Right lobe of liver (tissue), 4 donors: Measurements from ENCODE around the gene UBALD2.

Source experiments
- CTCF ChIP-seq, 4 donors: fragments of 200-600 bp in 3 of 4; fragments of 450-650 bp in 1 of 4; IDR thresholded peaks; one replicate each; pipeline versions ENCODE4 v1.5.1 to v1.8.0; 2016 to 2022; ENCODE audit warnings: antibody characterized with exemption in 4 of 4, mild to moderate bottlenecking in 2 of 4
- POLR2A ChIP-seq: fragments of 450-650 bp; IDR thresholded peaks from one replicate; pipeline ENCODE4 v1.6.1; 2017; ENCODE audit warnings: antibody characterized with exemption, mild to moderate bottlenecking
- donor health status: DM: no; HTN: no; CAD: no.
- donor health status: DM: no; HTN: no; CAD: no.
- donor health status: DM: no; HTN: yes; CAD: no.

- TF ChIP-seq POLR2A = no peak
- TF ChIP-seq CTCF (IDR thresholded peaks at IDR 0.05) = no peak
Observed at GRCh38 chr17:76274112-76274956, 9.2 kb downstream of the UBALD2 start.
